Transverse colon (tissue), 4 donors: ENCODE measurements around the gene LAMA5. TPM values are rescaled to one million over a fixed set of nuclear protein-coding genes. Genes with fewer than 3 reads are reported as not detected.

Source experiments
- DNase-seq: peaks from one replicate; pipeline ENCODE4 v3.0.0-alpha.2; 2019
- H3K27ac ChIP-seq, 4 donors: fragments of 200-600 bp; sonication (generic); 2 replicates each; pipeline ENCODE4 v1.5.1; 2016 to 2018; ENCODE audit warnings: inconsistent platforms in 4 of 4
- H3K27me3 ChIP-seq: fragments of 200-600 bp; sonication (generic); 2 replicates; pipeline ENCODE4 v1.5.1; 2017; ENCODE audit warnings: inconsistent platforms
- H3K36me3 ChIP-seq, 4 donors: fragments of 200-600 bp; sonication (generic); 2 replicates each; pipeline ENCODE4 v1.5.1; 2017 to 2019; ENCODE audit warnings: inconsistent platforms in 4 of 4
- H3K4me1 ChIP-seq, 4 donors: fragments of 200-600 bp; sonication (generic); 2 replicates each; pipeline ENCODE4 v1.5.1; 2017 to 2020; ENCODE audit warnings: inconsistent platforms in 4 of 4
- H3K4me3 ChIP-seq, 4 donors: fragments of 200-600 bp; sonication (generic); 1 replicate in 1 of 4; 2 replicates in 3 of 4; pipeline versions ENCODE4 v1.5.1 to v1.6.1; 2017 to 2019; ENCODE audit warnings: inconsistent platforms in 4 of 4
- H3K9me3 ChIP-seq, 2 donors: fragments of 200-600 bp; sonication (generic); 2 replicates each; pipeline ENCODE4 v1.5.1; 2017 to 2019; ENCODE audit warnings: inconsistent platforms in 2 of 2
- EP300 ChIP-seq: sonication (generic); formaldehyde crosslinking; IDR thresholded peaks from one replicate; pipeline ENCODE4 v1.6.1; 2017; ENCODE audit warnings: antibody characterized with exemption, low read depth
- POLR2A ChIP-seq: fragments of 450-650 bp; IDR thresholded peaks from one replicate; pipeline ENCODE4 v1.6.1; 2016; ENCODE audit warnings: antibody characterized with exemption, mild to moderate bottlenecking, moderate library complexity
- POLR2AphosphoS5 ChIP-seq, 3 donors: sonication (generic); formaldehyde crosslinking; IDR thresholded peaks; one replicate each; pipeline ENCODE4 v1.6.1; 2016; ENCODE audit warnings: antibody characterized with exemption in 3 of 3
- WGBS, 2 donors: methylation state at CpG; one replicate each; pipeline ENCODE4 v1.1.5; 2018; ENCODE audit warnings: low coverage in 1 of 2; 5-methylcytosine and 5-hydroxymethylcytosine counted together
- in situ Hi-C, 4 donors: fragments of 200-750 bp; cut with MboI; loops; one replicate each; pipeline versions ENCODE4 v1.15.0 to v1.15.1; 2017; ENCODE audit warnings: low sequenced_read_pairs in 3 of 4, low pct_ligation_motif_present in 1 of 4, low pct_unique_long_range_greater_than_20kb in 1 of 4
- intact Hi-C: fragments of 100-400 bp; cut with DNase I; formaldehyde crosslinking; loops from one replicate; pipeline ENCODE4 v1.15.1; 2023; ENCODE audit warnings: low total_unique reads
- total RNA-seq, 4 donors: library from RNA; depleted of rRNA; stranded (reverse); fragments of >200 nt; gene quantifications; one replicate each; pipeline ENCODE4 v1.1.0, GENCODE V29; 2016
- TF ChIP-seq, protein P1 (sequence below), 5 experiments: fragments of 200-600 bp in 3 of 5; fragments of 450-650 bp in 2 of 5; sonication (generic) in 3 of 5; IDR thresholded peaks; 1 replicate in 2 of 5; 2 replicates in 3 of 5; pipeline ENCODE4 v1.5.1; 2016 to 2017; ENCODE audit warnings: antibody characterized with exemption in 5 of 5, inconsistent platforms in 3 of 5, mild to moderate bottlenecking in 2 of 5, moderate library complexity in 1 of 5

Gene LAMA5
- total RNA-seq, 4 donors from 2014 or later: 33.2 to 269 (median 91.3) TPM

DNA sequence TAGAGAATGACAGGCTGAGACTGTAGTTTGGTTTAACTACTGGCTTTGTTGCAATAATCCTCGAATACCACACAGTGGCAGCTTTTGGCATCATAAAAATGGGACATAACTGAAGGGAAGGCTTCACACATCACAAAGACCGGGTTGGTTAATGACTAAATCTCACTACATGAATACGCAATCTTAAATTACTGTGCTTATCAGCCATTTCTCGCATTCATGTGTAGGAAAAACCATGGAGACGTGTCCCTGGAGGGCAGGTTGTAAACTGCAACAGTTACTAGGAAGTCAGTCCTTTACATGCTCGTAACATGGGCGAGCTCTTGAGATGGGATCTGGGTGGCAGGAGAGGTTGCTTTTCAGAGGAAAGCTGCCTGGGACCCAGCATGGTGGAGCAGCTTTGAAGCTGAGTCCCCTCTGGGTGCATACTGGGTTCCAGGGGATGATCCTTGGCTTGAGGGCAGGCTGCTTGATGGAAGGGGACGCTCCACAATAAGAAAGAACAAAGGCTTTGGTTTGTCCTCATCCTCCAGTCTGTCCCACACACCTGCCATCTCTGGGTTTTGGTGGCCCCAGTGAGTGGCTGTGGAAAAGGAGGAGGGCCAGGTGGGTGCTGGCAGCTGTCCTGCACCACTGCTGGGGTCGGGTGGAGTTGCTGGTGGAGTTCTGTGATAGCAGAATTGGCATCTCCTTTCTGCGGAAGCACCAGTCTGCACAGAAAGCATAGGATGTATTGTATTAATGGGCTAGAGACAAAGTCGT is 21.9 kb upstream of the LAMA5 start:
- Histone ChIP-seq H3K4me3 (no peak overlapping the region), H3K9me3 (no peaks in the 10 kb centered on the region), H3K36me3 (peaks cover 0 to 3% (median 0%) of the 10 kb centered on the region in 4 donors), H3K4me1 (peaks cover 18 to 24% (median 22%) of the 10 kb centered on the region in 4 donors), H3K27me3 (no peaks in the 10 kb centered on the region), H3K27ac (no peak overlapping the region)
- DNase-seq: no peak
- TF ChIP-seq POLR2AphosphoS5 (IDR thresholded peaks at IDR 0.05) (no peak), POLR2A (no peak), EP300 (no peak)
- TF ChIP-seq, protein P1, sequence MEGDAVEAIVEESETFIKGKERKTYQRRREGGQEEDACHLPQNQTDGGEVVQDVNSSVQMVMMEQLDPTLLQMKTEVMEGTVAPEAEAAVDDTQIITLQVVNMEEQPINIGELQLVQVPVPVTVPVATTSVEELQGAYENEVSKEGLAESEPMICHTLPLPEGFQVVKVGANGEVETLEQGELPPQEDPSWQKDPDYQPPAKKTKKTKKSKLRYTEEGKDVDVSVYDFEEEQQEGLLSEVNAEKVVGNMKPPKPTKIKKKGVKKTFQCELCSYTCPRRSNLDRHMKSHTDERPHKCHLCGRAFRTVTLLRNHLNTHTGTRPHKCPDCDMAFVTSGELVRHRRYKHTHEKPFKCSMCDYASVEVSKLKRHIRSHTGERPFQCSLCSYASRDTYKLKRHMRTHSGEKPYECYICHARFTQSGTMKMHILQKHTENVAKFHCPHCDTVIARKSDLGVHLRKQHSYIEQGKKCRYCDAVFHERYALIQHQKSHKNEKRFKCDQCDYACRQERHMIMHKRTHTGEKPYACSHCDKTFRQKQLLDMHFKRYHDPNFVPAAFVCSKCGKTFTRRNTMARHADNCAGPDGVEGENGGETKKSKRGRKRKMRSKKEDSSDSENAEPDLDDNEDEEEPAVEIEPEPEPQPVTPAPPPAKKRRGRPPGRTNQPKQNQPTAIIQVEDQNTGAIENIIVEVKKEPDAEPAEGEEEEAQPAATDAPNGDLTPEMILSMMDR (IDR thresholded peaks at IDR 0.05): no peak
- intact Hi-C loops (no loop called here), in situ Hi-C loops (loop anchor here in 2 of 4 donors (10.0 kb wide), 1 partner anchor 94 kb away; no protein-coding TSS in a partner anchor)
- 72 to 85% methylated on average over 8 to 11 of the region's 11 CpGs for WGBS, 2 donors

- no peak for TF ChIP-seq POLR2A
- TF ChIP-seq EP300: no peak
- peaks cover 18 to 24% (median 22%) of the 10 kb centered on the region in 4 donors for H3K4me1 ChIP-seq
- DNase-seq: no peak
- in situ Hi-C loops (loop anchor here in 2 of 4 donors (10.0 kb wide), 1 partner anchor 93 kb away; no protein-coding TSS in a partner anchor), intact Hi-C loops (no loop called here)
- peak overlapping the region in 3 of 4 donors; percentile 93 to 97 (median 95) for H3K27ac ChIP-seq
- H3K9me3 ChIP-seq: no peaks in the 10 kb centered on the region
- peaks cover 0 to 3% (median 0%) of the 10 kb centered on the region in 4 donors for H3K36me3 ChIP-seq
- no peaks in the 10 kb centered on the region for H3K27me3 ChIP-seq
- H3K4me3 ChIP-seq: peak overlapping the region in 3 of 4 donors; percentile 73 to 98 (median 75)
- WGBS, 2 donors: 58% methylated on average over 20 of the region's 20 CpGs; no CpG with 5 or more reads in 1 of the 2 donors
Observed at GRCh38 chr20:62387933-62388635, 21.0 kb upstream of the LAMA5 start.

- Histone ChIP-seq H3K27ac (peak overlapping the region; percentile 91 to 97 (median 94)), H3K4me3 (peak overlapping the region; percentile 73 to 98 (median 84)), H3K9me3 (no peaks in the 10 kb centered on the region), H3K36me3 (peaks cover 0 to 3% (median 0%) of the 10 kb centered on the region in 4 donors), H3K4me1 (peaks cover 20 to 24% (median 22%) of the 10 kb centered on the region in 4 donors), H3K27me3 (no peaks in the 10 kb centered on the region)
- intact Hi-C loops: no loop called here
- TF ChIP-seq EP300 (no peak), POLR2A (no peak), POLR2AphosphoS5 (IDR thresholded peaks at IDR 0.05) (no peak)
- TF ChIP-seq, protein P1 (IDR thresholded peaks at IDR 0.05): no peak
- WGBS, 2 donors: 0 to 3% methylated on average over 2 to 47 of the region's 47 CpGs
- no peak for DNase-seq
- in situ Hi-C loops: loop anchor here in 2 of 4 donors (10.0 kb wide), 1 partner anchor 93 kb away; no protein-coding TSS in a partner anchor
Observed at GRCh38 chr20:62387219-62387913, 20.3 kb upstream of the LAMA5 start.

- Histone ChIP-seq H3K36me3 (peaks cover 0 to 3% (median 0%) of the 10 kb centered on the region in 4 donors), H3K4me3 (peak within 1 kb of the TSS; percentile 73 to 98 (median 84)), H3K27ac (peak within 1 kb of the TSS; percentile 91 to 97 (median 94)), H3K27me3 (no peaks in the 10 kb centered on the region), H3K9me3 (no peaks in the 10 kb centered on the region), H3K4me1 (peaks cover 22 to 24% (median 23%) of the 10 kb centered on the region in 4 donors)
- peak; percentile 95 for DNase-seq
- peak; percentile 94 to 96 (median 94) for TF ChIP-seq POLR2AphosphoS5 (IDR thresholded peaks at IDR 0.05)
- peak; percentile 81 for TF ChIP-seq POLR2A
- TF ChIP-seq EP300: no peak
- TF ChIP-seq, protein P1 (IDR thresholded peaks at IDR 0.05): peak in 1 of 5 experiments; percentile 18
- intact Hi-C loops: no loop called here
- in situ Hi-C loops: loop anchor here in 2 of 4 donors (10.0 kb wide), 1 partner anchor 92 kb away; no protein-coding TSS in a partner anchor
- WGBS, 2 donors: 1% methylated on average over 59 of the region's 83 CpGs; no CpG with 5 or more reads in 1 of the 2 donors
Observed at GRCh38 chr20:62386383-62387218, 19.5 kb upstream of the LAMA5 start, which contains the start of gene RPS21. RPS21 (plus strand) TSS chr20:62387103; CDS start chr20:62387339, 236 bp downstream.
